Retinal pigment epithelial cell (primary cell): ENCODE results near the gene CEMIP.

Source experiments
- DNase-seq: peaks from one replicate; pipeline ENCODE4 v3.0.0-alpha.2; 2010; ENCODE audit warnings: low read depth
- H3K4me3 ChIP-seq: 2 replicates; pipeline ENCODE4 v1.5.1; 2011; ENCODE audit warnings: mild to moderate bottlenecking, low read length, control low read depth, moderate library complexity
- CTCF ChIP-seq: conservative IDR thresholded peaks from 2 replicates; pipeline ENCODE4 v1.5.1; 2011; ENCODE audit warnings: low read depth, low read length, control low read depth, inconsistent platforms

CEMIP gene

GRCh38 chr15:80776420-80777045 is 2.6 kb upstream of the CEMIP start:
- DNase-seq = no peak
- no peak overlapping the region for H3K4me3 ChIP-seq
- TF ChIP-seq CTCF = peak; percentile 89

DNA sequence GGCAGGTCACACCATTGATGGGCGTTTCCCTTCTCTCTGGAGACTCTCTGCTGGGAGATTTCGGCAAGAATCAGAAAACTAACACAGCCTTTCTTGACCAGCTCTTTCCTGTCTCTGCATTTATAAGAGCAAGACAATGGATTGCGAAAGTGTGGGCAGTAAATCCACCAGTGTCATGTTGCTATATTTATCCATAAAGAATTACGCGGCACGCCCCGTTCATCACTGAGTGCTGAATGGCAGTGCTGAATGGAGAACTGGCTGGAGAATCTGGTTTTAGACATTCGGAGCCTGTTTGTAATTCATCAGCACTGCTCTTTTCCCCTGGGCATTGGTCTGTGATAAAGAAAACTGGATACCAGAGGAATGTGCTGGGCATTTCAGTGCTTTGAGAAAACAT is 2.0 kb upstream of the CEMIP start:
- no peak for DNase-seq
- H3K4me3 ChIP-seq = no peak overlapping the region

GRCh38 chr15:80777826-80778620 is 1.1 kb upstream of the CEMIP start:
- TF ChIP-seq CTCF = no peak
- no peak overlapping the region for H3K4me3 ChIP-seq
- DNase-seq = no peak

More for the DNA sequence above, 2.0 kb upstream of the CEMIP start:
- no peak for TF ChIP-seq CTCF

- no peak for TF ChIP-seq CTCF
- no peak for DNase-seq
- H3K4me3 ChIP-seq = peak overlapping the region; percentile 19
These were observed 578 bp upstream of the CEMIP start for GRCh38 chr15:80778621-80778963.

GRCh38 chr15:80779658-80780415 is 667 bp downstream of the CEMIP start:
- H3K4me3 ChIP-seq = peak overlapping the region; percentile 38
- DNase-seq = no peak
- no peak for TF ChIP-seq CTCF

- peak overlapping the region; percentile 23 for H3K4me3 ChIP-seq
- TF ChIP-seq CTCF = no peak
- no peak for DNase-seq
These were observed 1.4 kb downstream of the CEMIP start for GRCh38 chr15:80780416-80781221.
